Superior temporal gyrus (tissue), 1 donor: ENCODE measurements around the gene CHDH.

Experiments used
- DNase-seq: peaks from one replicate; pipeline ENCODE4 v3.0.0-alpha.2; 2016; ENCODE audit errors: extremely low spot score

The CHDH gene

GRCh38 chr3:53824795-53825194, 21.4 kb downstream of the CHDH start:
- DNase-seq: no peak

- no peak for DNase-seq
These were observed 22.1 kb downstream of the CHDH start for GRCh38 chr3:53823956-53824657.

GRCh38 chr3:53823026-53823955, 22.9 kb downstream of the CHDH start:
- no peak for DNase-seq

- no peak for DNase-seq
These were observed 23.9 kb downstream of the CHDH start for GRCh38 chr3:53822331-53822741.

GRCh38 chr3:53821631-53822121, 24.5 kb downstream of the CHDH start:
- DNase-seq: no peak

- DNase-seq: no peak
These were observed 25.3 kb downstream of the CHDH start for GRCh38 chr3:53820756-53821580.

- DNase-seq: no peak
These were observed 26.1 kb downstream of the CHDH start for GRCh38 chr3:53820084-53820483.

GRCh38 chr3:53819163-53819868, 26.9 kb downstream of the CHDH start:
- DNase-seq: no peak

GRCh38 chr3:53818221-53819162, 27.7 kb downstream of the CHDH start:
- no peak for DNase-seq

GRCh38 chr3:53817809-53818208, 28.4 kb downstream of the CHDH start:
- DNase-seq: no peak

- no peak for DNase-seq
These were observed 29.0 kb downstream of the CHDH start for GRCh38 chr3:53817211-53817610.

- peak; percentile 42 for DNase-seq
These were observed 29.8 kb downstream of the CHDH start for GRCh38 chr3:53816425-53816824.

GRCh38 chr3:53815651-53816050, 30.6 kb downstream of the CHDH start:
- DNase-seq: no peak

- no peak for DNase-seq
These were observed 31.2 kb downstream of the CHDH start for GRCh38 chr3:53815067-53815466.

GRCh38 chr3:53813876-53814275, 32.3 kb downstream of the CHDH start:
- DNase-seq: no peak

GRCh38 chr3:53813229-53813628, 33.0 kb downstream of the CHDH start:
- DNase-seq: no peak

- no peak for DNase-seq
These were observed 33.8 kb downstream of the CHDH start for GRCh38 chr3:53812434-53812833.

GRCh38 chr3:53811143-53811927, 34.9 kb downstream of the CHDH start:
- no peak for DNase-seq

- DNase-seq: no peak
These were observed 36.3 kb downstream of the CHDH start for GRCh38 chr3:53809764-53810400.
